Fibroblast of lung (primary cell): ENCODE data around the gene CRIP3. TPM values are rescaled to one million over a fixed set of nuclear protein-coding genes. Genes with fewer than 3 reads are reported as not detected.

ENCODE experiments used
- DNase-seq, 2 donors: peaks; one replicate each; pipeline versions ENCODE4 v3.0.0 to v3.0.0-alpha.2; 2010; ENCODE audit warnings: low read depth in 2 of 2
- H2AFZ ChIP-seq: 2 replicates; pipeline ENCODE4 v1.5.1; 2012; ENCODE audit warnings: low read length, control low read depth, inconsistent platforms
- H3K27ac ChIP-seq: 2 replicates; pipeline ENCODE4 v1.5.1; 2011; ENCODE audit warnings: low read length, control low read depth; ENCODE audit not compliant: insufficient read depth
- H3K27me3 ChIP-seq: 2 replicates; pipeline ENCODE4 v1.5.1; 2011; ENCODE audit warnings: mild to moderate bottlenecking, low read length; ENCODE audit not compliant: control insufficient read depth, insufficient read depth
- H3K36me3 ChIP-seq: 2 replicates; pipeline ENCODE4 v1.5.1; 2011; ENCODE audit warnings: low read length; ENCODE audit not compliant: control insufficient read depth, insufficient read depth
- H3K4me1 ChIP-seq: 2 replicates; pipeline ENCODE4 v1.5.1; 2011; ENCODE audit warnings: low read length; ENCODE audit not compliant: control insufficient read depth, insufficient read depth; ENCODE audit errors: extremely low read depth
- H3K4me2 ChIP-seq: 2 replicates; pipeline ENCODE4 v1.5.1; 2011; ENCODE audit warnings: low read length, control low read depth; ENCODE audit not compliant: insufficient read depth; ENCODE audit errors: extremely low read depth
- H3K4me3 ChIP-seq, 4 experiments: fragments of 200-600 bp in 1 of 4; sonication (generic) in 1 of 4; replicated peaks in 1 of 4; 2 replicates each; pipeline ENCODE4 v1.5.1; 2011 to 2016; ENCODE audit warnings: low read length in 4 of 4, low read depth in 3 of 4, mild to moderate bottlenecking in 3 of 4, control low read depth in 2 of 4, inconsistent platforms in 1 of 4, mixed read lengths in 1 of 4; ENCODE audit not compliant: insufficient read depth in 1 of 4; ENCODE audit errors: control extremely low read depth in 1 of 4
- H3K79me2 ChIP-seq: 2 replicates; pipeline ENCODE4 v1.5.1; 2012; ENCODE audit warnings: mild to moderate bottlenecking, low read length, inconsistent platforms; ENCODE audit not compliant: control insufficient read depth, insufficient read depth
- H3K9ac ChIP-seq: 2 replicates; pipeline ENCODE4 v1.5.1; 2011; ENCODE audit warnings: mild to moderate bottlenecking, low read length, control low read depth; ENCODE audit not compliant: insufficient read depth
- H3K9me3 ChIP-seq: 2 replicates; pipeline ENCODE4 v1.5.1; 2012; ENCODE audit warnings: low read depth, low read length; ENCODE audit not compliant: control insufficient read depth, insufficient read depth
- H4K20me1 ChIP-seq: 2 replicates; pipeline ENCODE4 v1.5.1; 2011; ENCODE audit warnings: low read length; ENCODE audit not compliant: control insufficient read depth, insufficient read depth; ENCODE audit errors: extremely low read depth
- CTCF ChIP-seq, 2 donors: IDR thresholded peaks in 1 of 2; conservative IDR thresholded peaks in 1 of 2; 1 replicate in 1 of 2; 2 replicates in 1 of 2; pipeline ENCODE4 v1.5.1; 2011 to 2012; ENCODE audit warnings: low read length in 2 of 2, control low read depth in 1 of 2, inconsistent platforms in 1 of 2, low read depth in 1 of 2, mild to moderate bottlenecking in 1 of 2
- EZH2 ChIP-seq: IDR thresholded peaks from 2 replicates; pipeline ENCODE4 v1.5.1; 2012; ENCODE audit warnings: low read length, control low read depth, mild to moderate bottlenecking; ENCODE audit errors: missing control alignments
- polyA plus RNA-seq, 2 donors: library from polyadenylated mRNA; depleted of rRNA in 1 of 2; stranded (reverse) in 1 of 2; unstranded in 1 of 2; fragments of >200 nt; gene quantifications; 2 replicates each; pipeline ENCODE4 v1.2.1, GENCODE V29; 2011 to 2012; ENCODE audit warnings: missing spikeins in 1 of 2
- total RNA-seq: library from RNA; depleted of rRNA; stranded (reverse); fragments of >200 nt; gene quantifications from 2 replicates; pipeline ENCODE4 v1.2.1, GENCODE V29; 2014

CRIP3 gene
- total and polyA plus RNA-seq, 2 donors (not counting 1 experiment from before 2014, with no cell fraction given) = not detected

DNA sequence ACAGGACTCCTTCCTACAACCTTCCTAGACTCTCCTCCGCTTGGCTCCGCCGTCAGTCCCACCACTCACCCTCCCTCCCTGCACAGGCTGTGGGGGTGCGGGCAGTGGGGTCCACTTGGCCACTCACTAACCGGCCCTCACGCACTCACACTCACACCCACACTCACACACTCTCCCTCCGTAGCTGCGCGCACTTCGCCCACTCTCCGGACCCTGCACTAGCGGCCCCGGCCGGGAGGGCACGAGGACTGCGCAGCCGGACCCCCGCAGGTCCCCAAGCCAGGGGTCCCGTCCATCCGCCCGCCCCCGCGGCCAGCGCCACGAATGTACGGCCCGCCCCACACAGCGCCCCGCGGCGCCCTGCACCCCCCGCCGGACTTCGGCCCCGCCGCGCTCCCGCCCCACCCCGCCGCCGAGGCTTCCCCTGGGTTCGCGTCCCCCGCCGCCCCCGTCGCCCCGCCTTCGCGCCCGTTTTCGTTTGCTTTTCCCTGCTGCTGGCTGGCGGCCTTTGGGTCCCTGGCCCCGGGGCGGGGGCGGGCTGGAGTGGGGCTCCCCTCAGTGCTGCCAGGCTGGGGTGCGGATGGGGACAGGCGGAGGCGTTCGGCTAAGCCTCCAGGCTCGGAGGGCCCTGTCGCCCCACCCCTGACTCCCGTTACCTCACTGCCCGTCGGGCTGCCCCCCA, 33.6 kb downstream of the CRIP3 start:
- no peak overlapping the region for H2AFZ ChIP-seq
- DNase-seq = no peak
- H3K36me3 ChIP-seq = no peaks in the 10 kb centered on the region
- H3K4me3 ChIP-seq = peak overlapping the region in 1 of 4 experiments; percentile 34
- H3K79me2 ChIP-seq = no peaks in the 10 kb centered on the region
- peaks cover 39% of the 10 kb centered on the region for H3K27me3 ChIP-seq
- H4K20me1 ChIP-seq = no peaks in the 10 kb centered on the region
- no peak overlapping the region for H3K9ac ChIP-seq
- peak overlapping the region; percentile 44 for H3K4me2 ChIP-seq
- H3K4me1 ChIP-seq = no peaks in the 10 kb centered on the region
- no peaks in the 10 kb centered on the region for H3K9me3 ChIP-seq
- TF ChIP-seq EZH2 = peak; percentile 84
- TF ChIP-seq CTCF (conservative IDR thresholded peaks at IDR 0.05 in 1 of 2, IDR thresholded peaks at IDR 0.05 in 1 of 2; ENCODE audit: low read depth in 1 of 2, low read length in 2 of 2) = no peak
- H3K27ac ChIP-seq = no peak overlapping the region

DNA sequence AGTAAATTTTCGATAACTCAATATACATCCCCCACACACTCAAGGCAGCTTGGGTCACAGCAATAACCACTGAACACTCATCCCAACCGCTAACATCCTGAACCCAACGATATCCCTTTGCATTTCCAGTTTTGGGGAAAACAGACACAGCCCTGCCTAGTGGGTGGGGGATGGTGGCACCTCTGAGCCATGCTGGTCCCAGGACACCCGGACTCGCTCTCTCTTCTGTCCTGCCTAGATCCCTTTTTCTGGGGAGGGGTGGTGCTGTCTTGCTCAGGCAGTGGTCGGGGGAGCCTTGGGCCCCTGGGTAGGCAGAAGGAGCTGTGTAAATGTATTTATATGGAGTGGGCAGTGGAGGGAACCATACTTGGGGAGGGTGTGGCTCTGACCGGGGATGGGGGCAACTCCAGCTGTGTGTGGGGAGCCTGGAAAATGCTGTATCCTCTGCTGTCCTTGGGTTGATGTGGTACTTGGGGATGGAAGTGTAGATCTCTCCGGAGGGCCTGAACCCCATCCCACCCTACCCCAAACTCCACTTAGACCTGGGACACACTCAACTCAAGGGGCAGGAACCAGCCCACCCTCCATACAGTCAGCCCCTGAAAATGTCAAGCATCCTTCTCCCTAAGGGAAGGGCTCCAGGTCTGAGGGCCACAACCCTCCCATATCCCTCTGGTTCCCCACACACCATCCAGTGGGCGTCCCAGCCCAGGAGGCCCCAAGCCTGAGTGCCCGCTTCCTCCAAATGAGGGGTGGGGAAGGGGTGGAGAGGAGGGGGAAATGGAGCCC, 34.3 kb downstream of the CRIP3 start:
- H3K36me3 ChIP-seq = no peaks in the 10 kb centered on the region
- H3K4me2 ChIP-seq = no peak overlapping the region
- no peaks in the 10 kb centered on the region for H3K9me3 ChIP-seq
- no peak overlapping the region for H3K27ac ChIP-seq
- H2AFZ ChIP-seq = no peak overlapping the region
- H3K4me1 ChIP-seq = peaks cover under 1% of the 10 kb centered on the region
- TF ChIP-seq CTCF (conservative IDR thresholded peaks at IDR 0.05 in 1 of 2, IDR thresholded peaks at IDR 0.05 in 1 of 2; ENCODE audit: low read depth in 1 of 2, low read length in 2 of 2) (no peak), EZH2 (peak; percentile 83)
- no peak for DNase-seq
- H3K4me3 ChIP-seq = no peak overlapping the region
- no peaks in the 10 kb centered on the region for H3K79me2 ChIP-seq
- peaks cover 35% of the 10 kb centered on the region for H3K27me3 ChIP-seq
- H4K20me1 ChIP-seq = no peaks in the 10 kb centered on the region
- H3K9ac ChIP-seq = no peak overlapping the region

DNA sequence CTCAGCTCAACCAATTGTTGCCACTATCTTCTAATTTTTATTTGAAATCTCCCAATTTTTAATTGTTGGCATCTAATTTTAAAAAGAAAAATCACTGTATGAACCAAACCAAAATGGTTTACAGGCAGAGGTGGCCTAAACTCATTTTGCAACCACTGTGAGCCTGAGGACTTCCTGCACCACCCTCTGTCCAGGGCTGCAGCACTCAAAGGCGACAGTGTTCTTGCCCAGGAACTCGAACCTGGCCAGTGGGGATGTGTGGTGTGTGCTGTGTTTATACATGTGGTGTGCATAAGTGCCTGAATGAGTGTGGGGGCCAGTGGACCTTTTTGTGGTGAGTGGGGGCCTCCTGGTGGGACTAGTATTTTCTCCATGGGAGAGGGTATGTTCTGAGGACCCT, 34.9 kb downstream of the CRIP3 start:
- no peaks in the 10 kb centered on the region for H3K79me2 ChIP-seq
- H3K9ac ChIP-seq = no peak overlapping the region
- TF ChIP-seq CTCF (conservative IDR thresholded peaks at IDR 0.05 in 1 of 2, IDR thresholded peaks at IDR 0.05 in 1 of 2; ENCODE audit: low read depth in 1 of 2, low read length in 2 of 2) (no peak), EZH2 (no peak)
- peaks cover 3% of the 10 kb centered on the region for H3K4me1 ChIP-seq
- no peak overlapping the region for H2AFZ ChIP-seq
- DNase-seq = no peak
- no peak overlapping the region for H3K4me3 ChIP-seq
- H3K27ac ChIP-seq = no peak overlapping the region
- peaks cover 41% of the 10 kb centered on the region for H3K27me3 ChIP-seq
- no peak overlapping the region for H3K4me2 ChIP-seq
- H3K9me3 ChIP-seq = no peaks in the 10 kb centered on the region
- H3K36me3 ChIP-seq = no peaks in the 10 kb centered on the region
- H4K20me1 ChIP-seq = no peaks in the 10 kb centered on the region
